CD4-positive, alpha-beta T cell treated with Interferon alpha-2 for 1 hour (primary cell): ENCODE data around the gene DHRSX.
"Not testable (repeated sequence)": the region's sequence is repeated elsewhere in the genome, so short reads cannot be mapped to it uniquely, and the experiment has no call there.

ENCODE experiments used
- DNase-seq, 2 donors: peaks; one replicate each; pipeline ENCODE4 v3.0.0-alpha.2; 2020 to 2022

DHRSX gene

DNA sequence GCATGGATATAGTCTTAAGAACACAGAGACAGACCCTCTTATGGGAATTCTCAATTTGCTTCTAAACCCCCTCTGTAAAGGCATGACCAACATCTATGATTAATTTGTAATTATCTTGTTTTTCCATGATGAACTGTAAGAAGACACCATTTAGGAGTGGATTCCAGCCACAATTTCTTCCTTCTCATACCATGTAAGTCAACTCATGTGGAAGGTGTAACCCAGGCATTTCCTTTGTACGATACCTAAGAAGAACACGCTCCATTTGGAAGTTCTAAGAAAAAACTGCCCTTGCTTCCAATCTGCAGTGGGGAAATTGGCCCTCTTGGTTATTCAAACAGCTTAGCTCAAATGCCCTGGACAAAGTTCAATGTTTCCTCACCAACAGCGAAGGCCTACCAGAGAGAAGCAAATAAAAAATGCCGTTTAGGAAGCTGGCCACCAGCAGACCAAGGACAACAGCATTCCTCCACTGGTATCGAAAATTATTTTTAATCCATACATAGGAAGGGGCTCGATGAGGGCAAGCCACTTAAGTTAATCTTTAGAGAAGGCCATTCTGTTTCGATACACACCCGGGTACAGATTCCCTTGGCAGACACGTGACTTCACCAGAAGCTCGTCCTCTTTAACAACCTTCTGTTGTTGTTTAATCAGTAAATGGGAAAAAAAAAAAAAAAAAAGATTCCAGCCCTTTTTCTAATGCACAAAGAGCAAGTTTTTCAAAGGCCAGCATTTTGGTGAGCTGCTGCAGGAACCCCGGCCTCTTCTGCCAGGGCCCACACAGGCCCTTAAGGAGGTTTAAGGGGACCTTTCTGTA, 2.6 kb downstream of the DHRSX start:
- DNase-seq, result no peak

DNA sequence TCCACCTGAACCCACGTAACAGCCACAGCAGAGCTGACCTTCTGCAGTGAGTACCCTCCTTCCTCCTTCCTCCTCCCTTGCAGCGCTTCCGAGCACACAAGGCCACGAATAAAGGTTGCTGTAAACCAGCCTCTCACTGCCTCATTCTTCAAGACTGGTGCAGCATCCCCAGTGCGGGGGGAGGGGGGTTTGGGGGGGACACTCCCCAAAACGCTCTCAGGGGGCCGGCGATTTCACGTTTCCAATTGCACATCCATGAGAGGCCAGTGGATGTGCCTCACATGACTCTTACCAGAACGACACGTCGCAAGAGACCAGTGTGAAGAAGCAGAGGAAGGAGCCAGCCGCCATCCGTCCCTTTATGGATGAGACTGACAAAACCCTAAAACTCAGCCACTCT, 5.2 kb downstream of the DHRSX start:
- no peak for DNase-seq

DNA sequence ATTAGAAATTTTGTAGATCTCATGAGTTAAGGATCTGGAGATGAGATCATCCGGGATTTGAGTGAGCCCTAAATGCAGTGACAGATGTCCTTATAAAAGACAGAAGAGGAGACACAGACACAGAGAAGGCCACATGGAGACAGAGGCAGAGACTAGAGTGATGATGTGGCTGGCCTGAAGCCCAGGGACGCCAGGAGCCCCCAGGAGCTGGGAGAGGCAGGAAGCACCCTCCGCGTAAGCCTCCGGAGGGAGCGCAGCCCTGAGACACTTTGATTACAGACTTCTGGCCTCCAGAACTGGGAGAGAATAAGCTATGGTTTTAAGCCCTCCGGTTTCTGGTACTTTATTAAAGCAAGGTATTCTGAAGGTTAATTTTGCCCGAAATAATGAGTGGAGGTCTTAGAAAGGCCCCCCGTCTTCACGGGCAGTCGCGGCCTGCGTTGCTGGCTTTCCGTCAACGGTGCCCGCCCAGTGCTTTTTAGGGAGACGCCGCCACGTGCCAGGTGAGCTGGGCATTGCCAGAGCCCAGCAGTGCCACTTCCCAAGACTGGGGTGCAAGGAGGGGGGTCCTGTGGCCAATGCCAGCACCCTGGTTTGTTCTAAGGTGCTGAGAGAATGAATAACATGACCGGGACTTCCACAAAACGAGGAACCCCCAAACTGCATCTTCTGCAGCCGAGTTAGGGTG, 8.1 kb downstream of the DHRSX start:
- no peak for DNase-seq

DNA sequence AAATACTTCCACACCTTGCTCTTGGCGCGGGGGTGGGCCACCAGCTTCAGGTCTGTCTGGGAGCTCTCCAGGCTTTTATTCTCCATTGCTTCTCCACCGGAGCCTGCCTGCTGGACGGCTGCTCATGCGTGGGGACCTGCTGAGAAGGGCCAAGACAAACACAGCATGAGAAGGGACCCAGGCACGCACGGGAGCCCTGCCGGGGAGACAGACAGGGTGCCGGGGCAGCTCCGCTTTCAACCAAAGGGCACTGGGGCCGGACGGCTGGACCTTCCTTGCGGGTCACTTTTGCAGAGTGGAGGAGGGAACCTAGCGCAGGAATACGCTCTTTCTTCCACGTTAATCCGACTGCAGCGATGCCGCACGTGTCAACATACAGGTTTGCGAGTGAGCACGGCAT, 10.1 kb downstream of the DHRSX start:
- no peak for DNase-seq

DNA sequence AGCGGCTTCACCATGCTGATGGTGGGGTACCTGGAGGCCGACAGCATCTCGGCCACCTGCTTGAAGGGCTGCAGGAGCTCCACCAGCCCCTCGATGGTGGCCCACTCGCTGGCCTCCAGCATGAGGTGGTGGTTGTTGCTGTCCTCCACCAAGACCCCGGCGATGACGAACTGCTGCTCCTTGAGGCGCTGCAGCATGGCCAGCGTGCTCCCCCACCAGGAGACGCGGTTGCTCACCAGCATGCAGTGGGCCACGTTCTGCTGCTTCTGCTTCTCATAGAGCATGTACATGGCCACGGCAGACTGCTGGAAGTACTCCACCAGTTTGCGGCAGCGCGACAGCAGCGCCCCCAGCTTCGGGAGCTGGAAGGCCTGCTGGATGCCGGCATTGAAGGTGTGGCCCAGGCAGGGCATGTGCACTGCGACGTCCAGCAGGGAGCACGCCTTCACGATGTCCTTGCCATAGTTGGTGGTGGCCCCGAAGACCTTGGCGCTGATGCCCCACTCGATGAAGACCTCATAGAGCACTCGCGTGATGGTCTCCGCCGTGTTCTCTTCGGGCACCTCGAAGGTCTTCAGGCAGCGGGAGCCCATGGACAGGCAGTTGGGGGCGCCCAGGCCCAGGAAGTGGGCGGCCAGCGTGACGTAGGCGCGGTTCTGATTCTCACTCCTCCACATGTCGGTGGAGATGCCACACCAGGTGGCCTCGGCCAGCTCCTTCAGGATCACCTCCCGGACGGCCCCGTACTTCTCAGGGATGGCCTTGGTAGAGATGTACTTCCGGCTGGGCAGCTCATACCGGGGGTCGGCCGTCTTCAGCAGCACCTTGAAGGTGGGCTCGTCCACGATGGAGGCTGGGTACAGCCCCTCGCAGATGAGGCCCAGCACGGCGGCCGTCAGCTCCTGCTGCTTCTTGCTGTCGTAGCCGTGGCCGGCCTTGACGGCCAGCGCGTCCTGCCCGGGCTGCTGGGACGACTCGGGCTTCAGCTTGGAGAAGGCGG, 11.0 kb downstream of the DHRSX start:
- no peak for DNase-seq

DNA sequence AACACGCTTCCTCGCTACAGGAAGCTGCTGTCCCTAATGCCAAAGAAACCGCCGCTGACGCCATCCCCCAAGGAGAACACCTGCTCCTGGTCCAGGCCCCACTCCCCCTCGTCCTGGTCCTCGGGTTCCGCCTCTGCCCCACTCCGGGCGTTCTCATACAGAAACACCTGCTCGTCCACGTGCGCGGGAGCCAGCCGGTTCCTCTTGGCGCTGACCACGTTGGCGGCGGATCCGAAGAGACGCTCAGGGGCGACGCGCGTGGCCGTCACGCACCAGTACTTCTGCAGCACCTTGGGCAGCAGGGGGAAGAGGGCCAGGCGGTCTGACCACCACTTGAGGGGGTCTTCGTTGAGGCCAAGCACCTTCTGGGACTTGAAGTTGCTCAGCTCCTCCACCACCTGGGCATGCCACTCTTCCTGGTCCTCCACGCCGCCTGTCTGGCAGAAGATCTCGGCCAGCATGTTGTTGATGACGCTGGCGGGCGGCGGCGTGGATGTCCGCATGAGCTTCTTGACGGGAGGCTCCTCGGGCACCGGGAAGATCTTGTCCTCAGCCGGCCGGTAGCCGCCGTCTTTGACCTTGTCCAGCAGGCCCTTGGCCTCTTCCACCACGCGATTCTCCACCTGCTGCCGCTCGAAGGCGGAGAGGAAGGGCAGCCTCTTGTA, 12.0 kb downstream of the DHRSX start:
- no peak for DNase-seq

DNA sequence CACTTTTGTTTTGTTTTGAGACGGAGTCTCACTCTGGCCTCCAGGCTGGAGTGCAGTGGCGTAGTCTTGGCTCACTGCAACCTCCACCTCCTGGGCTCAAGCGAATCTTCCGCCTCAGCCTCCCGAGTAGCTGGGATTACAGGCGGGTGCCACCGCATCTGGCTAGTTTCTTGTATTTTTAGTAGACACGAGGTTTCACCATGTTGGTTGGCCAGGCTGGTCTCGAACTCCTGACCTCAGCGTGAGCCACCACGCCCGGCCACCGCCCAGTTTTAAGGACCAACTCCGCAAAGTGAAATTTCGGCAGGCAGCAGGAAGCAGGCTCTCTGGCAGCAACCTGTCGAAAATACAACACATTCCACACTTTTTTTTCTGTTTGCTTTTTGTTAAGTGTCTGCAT, 13.4 kb downstream of the DHRSX start:
- DNase-seq, result no peak

DNA sequence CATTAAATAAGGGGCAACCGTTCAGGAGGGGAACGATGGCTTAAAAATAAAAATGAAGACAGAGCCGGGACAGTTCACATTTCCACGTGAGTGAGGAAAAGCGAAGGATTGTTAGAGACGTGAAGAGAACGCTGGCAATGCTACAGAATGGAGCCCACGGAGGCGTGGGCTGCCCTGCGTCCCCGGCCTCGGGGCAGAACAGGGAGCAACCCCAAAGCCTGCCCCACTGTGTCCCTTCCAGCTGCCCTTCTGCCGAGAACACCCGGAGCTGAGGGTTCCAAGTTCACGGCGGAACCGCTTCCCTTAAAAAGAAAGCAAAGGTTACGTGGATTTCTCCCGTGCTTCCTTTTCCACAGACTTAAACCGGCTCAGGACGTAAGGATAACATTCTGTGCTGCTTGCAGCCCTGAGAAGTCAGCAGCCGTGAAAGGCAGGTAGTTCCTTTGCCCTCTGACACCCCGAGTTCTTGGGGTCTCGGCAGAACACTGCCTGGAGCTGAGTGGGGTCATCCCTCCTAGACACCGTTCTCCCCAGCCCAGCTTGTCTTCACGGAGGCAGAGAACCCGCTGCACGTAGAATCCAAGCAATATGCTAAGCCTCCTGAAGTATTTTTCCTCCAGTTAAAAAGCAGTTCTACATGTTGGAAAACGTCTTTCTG, 14.2 kb downstream of the DHRSX start:
- DNase-seq, result no peak

DNA sequence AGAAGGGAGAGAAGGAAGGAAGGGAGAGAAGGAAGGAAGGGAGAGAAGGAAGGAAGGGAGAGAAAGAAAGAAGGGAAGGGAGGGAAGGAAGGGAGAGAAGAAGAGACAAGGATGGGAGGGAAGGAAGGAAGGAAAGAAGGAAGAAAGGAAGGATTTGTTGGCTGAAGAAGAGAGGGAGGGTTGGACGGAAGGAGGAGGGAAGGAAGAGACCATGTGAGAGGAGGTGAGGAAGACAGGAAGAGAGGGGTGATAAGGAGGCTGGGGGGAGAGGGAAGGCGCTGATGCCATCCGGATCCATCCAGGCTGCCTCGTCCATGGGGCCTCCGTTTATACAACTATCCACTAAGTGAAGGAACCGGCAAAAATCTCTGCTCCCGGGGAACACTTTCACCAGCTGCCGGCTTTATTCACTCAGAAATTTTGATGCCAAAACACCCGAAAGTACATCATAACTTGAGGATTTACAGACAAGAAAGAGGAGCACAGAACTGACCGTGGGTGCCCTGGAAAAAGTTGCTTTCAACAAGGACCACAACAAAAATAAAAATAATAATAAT, 14.9 kb downstream of the DHRSX start:
- DNase-seq, result no peak

DNA sequence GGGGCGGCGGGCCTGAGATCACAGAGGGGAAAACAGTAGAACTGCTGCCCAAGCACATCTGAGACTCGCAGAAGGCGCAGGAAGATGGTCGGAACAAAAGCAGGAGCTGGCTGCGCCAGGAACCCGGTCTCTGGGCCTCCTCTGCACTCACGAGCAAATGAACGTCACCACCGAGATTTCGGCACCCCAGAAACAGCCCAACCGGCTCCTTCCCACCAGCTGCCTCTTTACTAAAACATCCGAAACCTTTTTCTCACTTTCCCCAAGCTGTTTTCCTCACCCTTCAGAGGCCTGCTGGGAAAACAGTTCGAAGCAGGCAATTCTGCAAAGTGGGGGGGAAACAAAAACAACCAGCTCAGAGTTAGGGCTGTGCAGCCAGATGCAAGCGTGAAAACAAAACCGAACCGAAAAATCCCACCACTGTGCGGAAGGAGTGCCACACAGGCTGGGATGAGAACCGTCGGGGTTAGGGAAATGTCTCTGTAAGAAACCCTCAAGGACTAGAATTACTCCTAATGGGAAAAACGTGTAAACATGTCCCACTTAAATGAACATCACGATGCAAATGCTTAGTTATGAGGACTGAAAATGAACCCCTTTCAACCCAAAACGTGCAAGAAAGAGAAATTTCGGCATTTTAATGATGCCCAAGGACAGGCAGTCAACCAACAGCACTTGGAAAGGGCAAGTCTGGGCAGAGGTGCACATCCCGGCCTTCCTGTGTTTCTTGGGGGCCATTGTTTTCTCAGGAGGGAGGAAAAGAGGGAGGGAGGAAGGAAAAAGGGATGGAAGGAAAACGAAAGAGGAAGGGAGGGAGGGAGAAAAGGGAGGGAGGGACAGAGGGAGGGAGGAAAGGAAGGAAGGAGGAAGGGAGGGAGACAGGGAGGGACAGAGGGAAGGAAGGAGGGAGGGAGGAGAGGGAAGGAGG, 15.8 kb downstream of the DHRSX start:
- DNase-seq, result no peak

DNA sequence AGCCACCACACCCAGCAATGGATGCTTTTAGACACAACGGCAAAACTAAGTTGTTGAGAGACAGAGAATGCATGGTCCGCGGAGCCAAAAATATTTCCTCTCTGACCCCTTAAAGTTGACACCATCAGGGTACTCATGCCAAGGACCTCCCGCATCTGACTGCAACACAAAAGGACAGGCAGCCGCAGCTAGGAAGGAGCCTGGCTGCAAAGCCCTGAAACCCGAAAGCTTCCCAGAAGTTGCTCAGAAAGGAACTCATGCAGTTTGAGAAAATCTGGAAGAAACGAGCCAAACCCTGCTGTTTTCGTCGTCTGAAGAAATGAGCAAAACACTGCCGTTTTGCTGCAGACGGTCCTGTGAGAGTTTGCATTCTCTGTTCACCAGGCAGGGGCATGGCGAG, 16.5 kb downstream of the DHRSX start:
- DNase-seq, result no peak

DNA sequence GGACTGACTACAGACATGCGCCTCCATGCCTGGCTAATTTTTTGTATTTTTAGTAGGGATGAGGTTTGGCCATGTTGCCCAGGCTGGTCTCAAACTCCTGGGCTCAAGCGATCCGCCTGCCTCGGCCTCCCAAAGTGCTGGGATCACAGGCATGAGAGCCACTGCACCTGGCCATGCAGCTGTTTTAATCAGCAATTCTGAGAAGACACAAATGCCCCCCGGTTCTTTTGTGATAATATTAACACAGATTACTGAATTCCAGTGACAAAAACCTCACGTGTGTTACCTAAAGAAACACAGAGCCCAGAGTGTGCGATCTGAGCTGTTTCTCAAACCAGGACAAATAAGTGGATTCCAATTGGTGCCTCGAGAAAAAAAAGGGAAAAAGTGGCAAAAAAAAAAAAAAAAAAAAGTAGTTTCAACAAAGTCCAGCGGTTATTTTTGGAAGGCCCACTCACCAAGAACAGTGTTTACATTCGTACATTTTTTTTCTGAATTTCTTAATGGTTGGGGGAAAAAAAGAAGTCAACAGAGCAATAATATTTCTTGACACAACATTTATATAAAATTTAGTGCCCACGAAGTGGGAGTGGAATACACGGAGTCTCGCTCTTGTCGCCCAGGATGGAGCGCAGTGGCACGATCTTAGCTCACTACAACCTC, 17.2 kb downstream of the DHRSX start:
- no peak for DNase-seq

DNA sequence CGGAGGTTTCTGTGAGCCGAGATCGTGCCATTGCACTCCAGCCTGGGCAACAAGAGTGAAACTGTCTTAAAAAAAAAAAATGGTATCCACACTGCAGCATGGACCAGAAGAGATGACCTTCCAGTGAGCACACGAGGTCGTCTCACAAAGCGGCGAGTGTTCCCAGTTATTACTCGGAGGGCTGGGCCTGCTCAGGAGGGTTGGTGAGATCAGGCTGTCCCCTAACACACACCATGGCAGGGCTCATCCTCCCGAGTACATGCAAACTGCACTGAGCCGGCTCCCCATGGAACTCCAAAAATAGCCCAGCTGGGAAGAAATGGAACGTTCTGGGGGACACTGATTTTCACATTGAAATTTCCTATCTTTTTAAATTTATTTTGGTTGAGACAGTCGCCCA, 19.2 kb downstream of the DHRSX start:
- not testable (repeated sequence) for DNase-seq

DNA sequence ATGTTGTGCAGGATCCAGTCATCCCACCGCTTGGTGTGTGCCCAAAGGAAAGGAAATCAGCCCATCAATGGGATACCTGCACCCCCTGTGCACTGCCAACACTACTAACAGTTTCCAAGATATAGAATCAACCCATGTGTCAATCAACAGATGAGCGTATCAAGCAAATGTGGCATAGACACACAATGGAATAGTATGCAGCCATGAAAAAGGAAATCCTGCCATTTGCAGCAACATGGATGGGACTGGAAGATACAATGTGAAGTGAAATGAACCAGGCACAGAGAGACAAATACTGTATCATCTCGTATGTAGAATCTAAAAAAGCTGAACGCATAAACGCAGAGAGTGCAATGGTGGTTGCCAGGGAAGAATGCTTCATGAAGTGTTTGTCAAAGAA, 20.8 kb downstream of the DHRSX start:
- DNase-seq, result not testable (repeated sequence)

DNA sequence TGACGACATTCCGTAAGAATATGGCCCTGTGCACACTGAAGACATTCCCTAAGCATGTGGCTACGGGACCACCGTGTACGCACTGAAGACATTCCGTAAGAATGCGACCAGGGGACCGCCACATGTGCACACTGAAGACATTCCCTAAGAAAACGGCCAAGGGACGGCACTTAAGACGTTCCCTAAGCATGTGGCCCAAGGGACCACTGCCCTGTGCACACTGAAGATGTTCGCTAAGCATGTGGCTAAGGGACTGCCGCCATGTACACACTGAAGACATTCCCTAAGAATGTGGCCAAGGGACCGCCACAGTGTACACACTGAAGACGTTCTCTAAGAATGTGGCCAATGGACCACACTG, 21.4 kb downstream of the DHRSX start:
- DNase-seq, result no peak

DNA sequence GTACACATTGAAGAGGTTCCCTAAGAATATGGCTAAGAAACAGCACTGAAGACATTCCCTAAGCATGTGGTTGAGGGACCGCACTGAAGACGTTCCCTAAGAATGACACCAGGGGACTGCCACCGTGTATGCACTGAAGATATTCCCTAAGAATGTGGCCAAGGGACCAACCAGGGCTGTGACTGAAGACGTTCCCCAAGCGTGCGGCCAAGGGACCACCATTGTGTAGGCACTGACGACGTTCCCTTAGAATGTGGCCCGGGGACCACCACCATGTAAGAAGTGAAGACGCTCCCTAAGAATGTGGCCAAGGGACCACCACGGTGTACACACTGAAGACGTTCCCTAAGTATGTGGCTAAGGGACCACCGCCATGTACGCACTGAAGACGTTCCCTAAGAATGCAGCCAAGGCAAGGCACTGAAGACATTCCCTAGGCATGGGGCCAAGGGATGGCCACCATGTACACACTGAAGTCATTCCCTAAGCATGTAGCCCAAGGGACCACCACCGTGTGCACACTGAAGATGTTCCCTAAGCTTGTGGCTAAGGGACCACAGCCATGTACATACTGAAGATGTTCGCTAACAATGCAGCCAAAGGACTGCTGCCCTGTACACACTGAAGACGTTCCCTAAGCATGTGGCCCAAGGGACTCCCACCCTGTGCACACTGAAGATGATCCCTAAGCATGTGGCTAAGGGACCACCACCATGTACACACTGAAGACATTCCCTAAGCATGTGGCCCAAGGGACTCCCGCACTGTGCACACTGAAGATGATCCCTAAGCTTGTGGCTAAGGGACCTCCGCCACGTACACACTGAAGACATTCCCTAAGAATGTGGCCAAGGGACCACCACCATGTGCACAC, 22.0 kb downstream of the DHRSX start:
- no peak for DNase-seq

DNA sequence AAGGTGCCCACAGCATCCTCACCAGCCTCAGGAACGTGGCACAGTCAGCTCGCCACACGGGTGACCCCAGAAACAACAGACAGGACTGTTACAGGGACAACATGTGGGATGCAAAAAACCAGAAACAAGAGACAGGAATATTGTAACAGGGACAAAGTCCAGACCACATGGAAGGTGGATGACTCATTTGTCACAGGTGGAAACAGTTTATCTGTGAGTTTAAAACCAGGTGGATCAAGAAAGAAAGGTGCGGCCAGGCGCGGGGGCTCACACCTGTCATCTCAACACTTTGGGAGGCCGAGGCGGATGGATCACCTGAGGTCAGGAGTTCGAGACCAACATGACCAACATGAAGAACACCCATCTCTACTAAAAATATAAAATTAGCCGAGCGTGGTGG, 23.5 kb downstream of the DHRSX start:
- not testable (repeated sequence) for DNase-seq

DNA sequence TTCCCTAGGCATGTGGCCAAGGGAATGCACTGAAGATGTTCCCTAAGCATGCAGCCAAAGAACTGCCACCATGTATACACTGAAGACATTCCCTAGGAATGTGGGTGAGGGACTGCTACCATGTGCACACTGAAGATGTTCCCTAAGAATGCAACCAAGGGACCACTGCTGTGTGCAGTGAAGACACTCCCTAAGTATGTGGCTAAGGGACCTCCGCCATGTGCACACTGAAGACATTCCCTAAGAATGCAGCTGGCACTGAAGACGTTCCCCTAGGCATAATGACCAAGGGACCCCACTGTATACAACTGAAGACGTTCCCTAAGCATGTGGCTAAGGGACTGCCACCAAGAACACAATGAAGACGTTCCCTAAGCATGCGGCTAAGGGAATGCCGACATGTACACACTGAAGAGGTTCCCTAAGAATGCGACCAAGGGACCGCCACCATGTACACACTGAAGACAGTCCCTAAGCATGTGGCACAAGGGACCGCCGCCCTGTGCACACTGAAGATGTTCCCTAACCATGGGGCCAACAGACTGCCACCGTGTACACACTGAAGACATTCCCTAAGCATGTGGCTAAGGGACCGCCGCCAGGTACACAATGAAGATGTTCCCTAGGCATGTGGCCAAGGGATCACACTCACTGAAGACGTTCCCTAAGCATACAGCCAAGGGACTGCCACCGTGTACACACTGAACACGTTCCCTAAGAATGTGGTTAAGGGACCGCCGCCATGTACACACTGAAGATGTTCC, 25.6 kb downstream of the DHRSX start:
- DNase-seq, result no peak
